ENCODE data around the gene CNTNAP5.

- TF ChIP-seq CTCF (IDR thresholded peaks at IDR 0.05; ENCODE audit: control extremely low read depth in 1 of 3, insufficient read depth in 1 of 3, low read depth in 1 of 3, low read length in 3 of 3), result no peak
- TF ChIP-seq ATF3 (IDR thresholded peaks at IDR 0.05; ENCODE audit: insufficient read depth, low read depth, low read length), result no peak
- no peak for TF ChIP-seq BACH1 (IDR thresholded peaks at IDR 0.05; ENCODE audit: low read length)
- TF ChIP-seq JUND (IDR thresholded peaks at IDR 0.05; ENCODE audit: low read length), result no peak
- TF ChIP-seq GTF2F1 (IDR thresholded peaks at IDR 0.05; ENCODE audit: borderline replicate concordance, low read depth, low read length), result no peak
- TF ChIP-seq RAD21 (IDR thresholded peaks at IDR 0.05 in 1 of 2, conservative IDR thresholded peaks at IDR 0.05 in 1 of 2; ENCODE audit: low read depth in 2 of 2, low read length in 2 of 2), result no peak
- no peak for TF ChIP-seq TCF12 (IDR thresholded peaks at IDR 0.05; ENCODE audit: low read depth, low read length)
- TF ChIP-seq MAFK (IDR thresholded peaks at IDR 0.05; ENCODE audit: low read depth, low read length), result no peak
- no peak for TF ChIP-seq POLR2AphosphoS5 (IDR thresholded peaks at IDR 0.05; ENCODE audit: low read depth, low read length)
- no peak for TF ChIP-seq POLR2A (IDR thresholded peaks at IDR 0.05; ENCODE audit: control extremely low read depth in 1 of 2, low read depth in 2 of 2, low read length in 2 of 2)
- no peak for TF ChIP-seq FOSL1 (IDR thresholded peaks at IDR 0.05; ENCODE audit: insufficient read depth, low read depth, low read length)
- no peak for TF ChIP-seq SP4 (IDR thresholded peaks at IDR 0.05; ENCODE audit: low read length)
- TF ChIP-seq CHD7 (IDR thresholded peaks at IDR 0.05; ENCODE audit: insufficient replicate concordance, low read length), result no peak
These were observed 1.4 kb downstream of the CNTNAP5 start for GRCh38 chr2:124026503-124026902.

All from H1 (cell line).